ENCODE results near the gene TTYH3. TPM values are rescaled to one million over a fixed set of nuclear protein-coding genes. Genes with fewer than 3 reads are reported as not detected.

TTYH3 gene
- total and polyA plus RNA-seq, 9 of the 15 experiments (the other 6 are each of a cell fraction or from before 2014, with no cell fraction given), result 0.01 to 5.5 (median 1.1) TPM

DNA sequence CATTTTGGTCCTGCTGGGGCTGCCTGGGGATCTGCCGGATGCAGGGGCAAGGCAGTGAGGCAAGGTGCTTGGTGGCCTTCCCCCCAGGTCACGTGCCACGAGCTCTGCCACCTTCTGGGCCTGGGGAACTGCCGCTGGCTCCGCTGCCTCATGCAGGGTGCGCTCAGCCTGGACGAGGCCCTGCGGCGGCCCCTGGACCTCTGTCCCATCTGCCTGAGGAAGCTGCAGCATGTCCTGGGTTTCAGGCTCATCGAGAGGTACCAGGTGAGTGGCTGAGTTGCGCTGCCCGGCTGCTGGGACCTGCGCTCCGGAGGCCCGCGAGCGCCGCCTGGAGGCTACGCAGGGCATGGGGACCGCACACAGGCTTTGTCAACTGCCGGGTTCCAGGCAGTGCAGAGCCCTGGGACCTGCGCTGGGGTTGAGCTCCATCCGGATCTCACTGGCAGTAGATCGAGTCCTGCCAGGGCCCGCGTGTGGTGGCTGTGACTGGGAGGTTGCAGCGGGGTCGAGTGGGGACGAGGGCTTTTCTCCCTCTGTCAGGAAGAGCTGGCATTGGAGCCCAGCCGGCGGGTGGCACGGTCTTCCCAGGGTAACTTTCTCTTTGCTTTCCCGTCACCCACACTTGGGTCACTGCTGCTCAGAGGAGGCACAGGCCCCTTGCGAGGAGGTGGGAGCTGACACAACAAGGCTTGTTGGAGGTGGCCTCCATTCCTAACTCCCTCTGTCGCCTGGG lies 77.9 kb downstream of the TTYH3 start (continued):
- TF ChIP-seq ATF1 (CRISPR knock-in tag; IDR thresholded peaks at IDR 0.05) (no peak), ATF1 (tag; IDR thresholded peaks at IDR 0.05) (no peak), KAT7 (CRISPR knock-in tag; IDR thresholded peaks at IDR 0.05; ENCODE audit: borderline replicate concordance) (0 out of 2 replicates have a peak, but pooled peaks have one; percentile 25), HMGN3 (IDR thresholded peaks at IDR 0.05; ENCODE audit: borderline replicate concordance, extremely low read depth, insufficient read length, low read depth, low read length) (peak; percentile 19), CHD2 (IDR thresholded peaks at IDR 0.05; ENCODE audit: low read depth, low read length) (0 out of 2 replicates have a peak, but pooled peaks have one; percentile 9), RBM34 (IDR thresholded peaks at IDR 0.05; ENCODE audit: borderline replicate concordance, insufficient read depth, low read length) (no peak), ZNF197 (CRISPR knock-in tag; IDR thresholded peaks at IDR 0.05; ENCODE audit: low read depth) (no peak), CHD1 (IDR thresholded peaks at IDR 0.05; ENCODE audit: low read length) (no peak), CXXC5 (CRISPR knock-in tag; IDR thresholded peaks at IDR 0.05) (no peak), STAT5A (IDR thresholded peaks at IDR 0.05; ENCODE audit: borderline replicate concordance, low read length) (no peak)
- TF ChIP-seq, protein P1, sequence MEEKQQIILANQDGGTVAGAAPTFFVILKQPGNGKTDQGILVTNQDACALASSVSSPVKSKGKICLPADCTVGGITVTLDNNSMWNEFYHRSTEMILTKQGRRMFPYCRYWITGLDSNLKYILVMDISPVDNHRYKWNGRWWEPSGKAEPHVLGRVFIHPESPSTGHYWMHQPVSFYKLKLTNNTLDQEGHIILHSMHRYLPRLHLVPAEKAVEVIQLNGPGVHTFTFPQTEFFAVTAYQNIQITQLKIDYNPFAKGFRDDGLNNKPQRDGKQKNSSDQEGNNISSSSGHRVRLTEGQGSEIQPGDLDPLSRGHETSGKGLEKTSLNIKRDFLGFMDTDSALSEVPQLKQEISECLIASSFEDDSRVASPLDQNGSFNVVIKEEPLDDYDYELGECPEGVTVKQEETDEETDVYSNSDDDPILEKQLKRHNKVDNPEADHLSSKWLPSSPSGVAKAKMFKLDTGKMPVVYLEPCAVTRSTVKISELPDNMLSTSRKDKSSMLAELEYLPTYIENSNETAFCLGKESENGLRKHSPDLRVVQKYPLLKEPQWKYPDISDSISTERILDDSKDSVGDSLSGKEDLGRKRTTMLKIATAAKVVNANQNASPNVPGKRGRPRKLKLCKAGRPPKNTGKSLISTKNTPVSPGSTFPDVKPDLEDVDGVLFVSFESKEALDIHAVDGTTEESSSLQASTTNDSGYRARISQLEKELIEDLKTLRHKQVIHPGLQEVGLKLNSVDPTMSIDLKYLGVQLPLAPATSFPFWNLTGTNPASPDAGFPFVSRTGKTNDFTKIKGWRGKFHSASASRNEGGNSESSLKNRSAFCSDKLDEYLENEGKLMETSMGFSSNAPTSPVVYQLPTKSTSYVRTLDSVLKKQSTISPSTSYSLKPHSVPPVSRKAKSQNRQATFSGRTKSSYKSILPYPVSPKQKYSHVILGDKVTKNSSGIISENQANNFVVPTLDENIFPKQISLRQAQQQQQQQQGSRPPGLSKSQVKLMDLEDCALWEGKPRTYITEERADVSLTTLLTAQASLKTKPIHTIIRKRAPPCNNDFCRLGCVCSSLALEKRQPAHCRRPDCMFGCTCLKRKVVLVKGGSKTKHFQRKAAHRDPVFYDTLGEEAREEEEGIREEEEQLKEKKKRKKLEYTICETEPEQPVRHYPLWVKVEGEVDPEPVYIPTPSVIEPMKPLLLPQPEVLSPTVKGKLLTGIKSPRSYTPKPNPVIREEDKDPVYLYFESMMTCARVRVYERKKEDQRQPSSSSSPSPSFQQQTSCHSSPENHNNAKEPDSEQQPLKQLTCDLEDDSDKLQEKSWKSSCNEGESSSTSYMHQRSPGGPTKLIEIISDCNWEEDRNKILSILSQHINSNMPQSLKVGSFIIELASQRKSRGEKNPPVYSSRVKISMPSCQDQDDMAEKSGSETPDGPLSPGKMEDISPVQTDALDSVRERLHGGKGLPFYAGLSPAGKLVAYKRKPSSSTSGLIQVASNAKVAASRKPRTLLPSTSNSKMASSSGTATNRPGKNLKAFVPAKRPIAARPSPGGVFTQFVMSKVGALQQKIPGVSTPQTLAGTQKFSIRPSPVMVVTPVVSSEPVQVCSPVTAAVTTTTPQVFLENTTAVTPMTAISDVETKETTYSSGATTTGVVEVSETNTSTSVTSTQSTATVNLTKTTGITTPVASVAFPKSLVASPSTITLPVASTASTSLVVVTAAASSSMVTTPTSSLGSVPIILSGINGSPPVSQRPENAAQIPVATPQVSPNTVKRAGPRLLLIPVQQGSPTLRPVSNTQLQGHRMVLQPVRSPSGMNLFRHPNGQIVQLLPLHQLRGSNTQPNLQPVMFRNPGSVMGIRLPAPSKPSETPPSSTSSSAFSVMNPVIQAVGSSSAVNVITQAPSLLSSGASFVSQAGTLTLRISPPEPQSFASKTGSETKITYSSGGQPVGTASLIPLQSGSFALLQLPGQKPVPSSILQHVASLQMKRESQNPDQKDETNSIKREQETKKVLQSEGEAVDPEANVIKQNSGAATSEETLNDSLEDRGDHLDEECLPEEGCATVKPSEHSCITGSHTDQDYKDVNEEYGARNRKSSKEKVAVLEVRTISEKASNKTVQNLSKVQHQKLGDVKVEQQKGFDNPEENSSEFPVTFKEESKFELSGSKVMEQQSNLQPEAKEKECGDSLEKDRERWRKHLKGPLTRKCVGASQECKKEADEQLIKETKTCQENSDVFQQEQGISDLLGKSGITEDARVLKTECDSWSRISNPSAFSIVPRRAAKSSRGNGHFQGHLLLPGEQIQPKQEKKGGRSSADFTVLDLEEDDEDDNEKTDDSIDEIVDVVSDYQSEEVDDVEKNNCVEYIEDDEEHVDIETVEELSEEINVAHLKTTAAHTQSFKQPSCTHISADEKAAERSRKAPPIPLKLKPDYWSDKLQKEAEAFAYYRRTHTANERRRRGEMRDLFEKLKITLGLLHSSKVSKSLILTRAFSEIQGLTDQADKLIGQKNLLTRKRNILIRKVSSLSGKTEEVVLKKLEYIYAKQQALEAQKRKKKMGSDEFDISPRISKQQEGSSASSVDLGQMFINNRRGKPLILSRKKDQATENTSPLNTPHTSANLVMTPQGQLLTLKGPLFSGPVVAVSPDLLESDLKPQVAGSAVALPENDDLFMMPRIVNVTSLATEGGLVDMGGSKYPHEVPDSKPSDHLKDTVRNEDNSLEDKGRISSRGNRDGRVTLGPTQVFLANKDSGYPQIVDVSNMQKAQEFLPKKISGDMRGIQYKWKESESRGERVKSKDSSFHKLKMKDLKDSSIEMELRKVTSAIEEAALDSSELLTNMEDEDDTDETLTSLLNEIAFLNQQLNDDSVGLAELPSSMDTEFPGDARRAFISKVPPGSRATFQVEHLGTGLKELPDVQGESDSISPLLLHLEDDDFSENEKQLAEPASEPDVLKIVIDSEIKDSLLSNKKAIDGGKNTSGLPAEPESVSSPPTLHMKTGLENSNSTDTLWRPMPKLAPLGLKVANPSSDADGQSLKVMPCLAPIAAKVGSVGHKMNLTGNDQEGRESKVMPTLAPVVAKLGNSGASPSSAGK (IDR thresholded peaks at IDR 0.05), result peak; percentile 35; the same call in 1 of the 2 replicates
- TF ChIP-seq, protein P2, sequence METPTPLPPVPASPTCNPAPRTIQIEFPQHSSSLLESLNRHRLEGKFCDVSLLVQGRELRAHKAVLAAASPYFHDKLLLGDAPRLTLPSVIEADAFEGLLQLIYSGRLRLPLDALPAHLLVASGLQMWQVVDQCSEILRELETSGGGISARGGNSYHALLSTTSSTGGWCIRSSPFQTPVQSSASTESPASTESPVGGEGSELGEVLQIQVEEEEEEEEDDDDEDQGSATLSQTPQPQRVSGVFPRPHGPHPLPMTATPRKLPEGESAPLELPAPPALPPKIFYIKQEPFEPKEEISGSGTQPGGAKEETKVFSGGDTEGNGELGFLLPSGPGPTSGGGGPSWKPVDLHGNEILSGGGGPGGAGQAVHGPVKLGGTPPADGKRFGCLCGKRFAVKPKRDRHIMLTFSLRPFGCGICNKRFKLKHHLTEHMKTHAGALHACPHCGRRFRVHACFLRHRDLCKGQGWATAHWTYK (CRISPR knock-in tag; IDR thresholded peaks at IDR 0.05), result 0 out of 2 replicates have a peak, but pooled peaks have one; percentile 29
- TF ChIP-seq, protein P3, sequence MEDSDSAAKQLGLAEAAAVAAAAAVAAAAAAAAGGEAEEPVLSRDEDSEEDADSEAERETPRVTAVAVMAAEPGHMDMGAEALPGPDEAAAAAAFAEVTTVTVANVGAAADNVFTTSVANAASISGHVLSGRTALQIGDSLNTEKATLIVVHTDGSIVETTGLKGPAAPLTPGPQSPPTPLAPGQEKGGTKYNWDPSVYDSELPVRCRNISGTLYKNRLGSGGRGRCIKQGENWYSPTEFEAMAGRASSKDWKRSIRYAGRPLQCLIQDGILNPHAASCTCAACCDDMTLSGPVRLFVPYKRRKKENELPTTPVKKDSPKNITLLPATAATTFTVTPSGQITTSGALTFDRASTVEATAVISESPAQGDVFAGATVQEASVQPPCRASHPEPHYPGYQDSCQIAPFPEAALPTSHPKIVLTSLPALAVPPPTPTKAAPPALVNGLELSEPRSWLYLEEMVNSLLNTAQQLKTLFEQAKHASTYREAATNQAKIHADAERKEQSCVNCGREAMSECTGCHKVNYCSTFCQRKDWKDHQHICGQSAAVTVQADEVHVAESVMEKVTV (CRISPR knock-in tag; IDR thresholded peaks at IDR 0.05), result peak; percentile 39; the same call in 1 of the 2 replicates
